HEK293 (cell line): ENCODE results near the gene AFF1.
A peak's percentile ranks its signal among the peaks of the same experiment; 100 is the strongest.

Source experiments
- CTCF ChIA-PET: fragments of 350-600 bp; formaldehyde crosslinking; extraction: SDS; loops from one replicate; lab custom pipeline; 2021; ENCODE audit warnings: antibody characterized with exemption; lab: Yijun Ruan, JAX
- POLR2A ChIA-PET: fragments of 300-600 bp; formaldehyde crosslinking; extraction: SDS; loops from one replicate; lab custom pipeline; 2020; ENCODE audit warnings: antibody characterized with exemption, inconsistent platforms; lab: Yijun Ruan, JAX
- H3K27ac ChIP-seq: fragments of 200-500 bp; sonication (Bioruptor generic); 2 replicates; pipeline ENCODE4 v1.5.1; 2014; ENCODE audit warnings: low read depth, low read length, control low read depth, inconsistent platforms; ENCODE audit errors: extremely low read depth
- H3K36me3 ChIP-seq, 2 experiments: fragments of 200-500 bp in 1 of 2; sonication (Bioruptor generic) in 1 of 2; 1 replicate in 1 of 2; 2 replicates in 1 of 2; pipeline ENCODE4 v1.5.1; 2014 to 2017; ENCODE audit warnings: inconsistent platforms in 2 of 2, low read length in 2 of 2; ENCODE audit not compliant: control insufficient read depth in 2 of 2, insufficient read depth in 1 of 2
- H3K4me1 ChIP-seq: fragments of 200-500 bp; sonication (Bioruptor generic); 2 replicates; pipeline ENCODE4 v1.5.1; 2014; ENCODE audit warnings: mild to moderate bottlenecking, low read length, inconsistent platforms; ENCODE audit not compliant: control insufficient read depth, insufficient read depth
- H3K4me3 ChIP-seq: 2 replicates; pipeline ENCODE4 v1.5.1; 2011; ENCODE audit warnings: low read depth, mild to moderate bottlenecking, control low read depth, low read length, moderate library complexity
- H3K9me3 ChIP-seq: fragments of 200-500 bp; sonication (Bioruptor generic); 2 replicates; pipeline ENCODE4 v1.5.1; 2014; ENCODE audit warnings: low read depth, low read length, inconsistent platforms; ENCODE audit not compliant: control insufficient read depth, insufficient read depth
- BCL11B ChIP-seq: fragments of 450-650 bp; formaldehyde crosslinking; IDR thresholded peaks from 2 replicates; pipeline ENCODE4 v1.5.1; 2016; ENCODE audit warnings: low read depth, missing biosample characterization, missing genetic modification characterization
- HOXC10 ChIP-seq: sonication (generic); formaldehyde crosslinking; IDR thresholded peaks from 2 replicates; pipeline ENCODE4 v1.8.1; 2023; ENCODE audit warnings: mild to moderate bottlenecking, missing genetic modification reagents
- TRIM28 ChIP-seq: IDR thresholded peaks from 2 replicates; pipeline ENCODE4 v1.6.1; 2011; ENCODE audit warnings: low read length, control low read depth, borderline replicate concordance
- ZBTB17 ChIP-seq: fragments of 450-650 bp; formaldehyde crosslinking; IDR thresholded peaks from 2 replicates; pipeline ENCODE4 v1.5.1; 2016; ENCODE audit warnings: missing biosample characterization, missing genetic modification characterization
- ZBTB21 ChIP-seq: fragments of 450-650 bp; formaldehyde crosslinking; IDR thresholded peaks from 2 replicates; pipeline ENCODE4 v1.5.1; 2017; ENCODE audit warnings: missing biosample characterization, missing genetic modification characterization
- ZBTB7A ChIP-seq: fragments of 450-650 bp; formaldehyde crosslinking; IDR thresholded peaks from 2 replicates; pipeline ENCODE4 v1.5.1; 2016; ENCODE audit warnings: low read depth, missing biosample characterization, missing genetic modification characterization
- ZEB2 ChIP-seq: fragments of 450-650 bp; formaldehyde crosslinking; IDR thresholded peaks from 2 replicates; pipeline ENCODE4 v1.5.1; 2016; ENCODE audit warnings: missing biosample characterization, missing genetic modification characterization
- ZNF132 ChIP-seq: fragments of 450-650 bp; formaldehyde crosslinking; IDR thresholded peaks from 2 replicates; pipeline ENCODE4 v1.5.1; 2017; ENCODE audit warnings: missing biosample characterization, missing genetic modification characterization, borderline replicate concordance
- ZNF140 ChIP-seq: fragments of 450-650 bp; formaldehyde crosslinking; IDR thresholded peaks from 2 replicates; pipeline ENCODE4 v1.5.1; 2016; ENCODE audit warnings: missing biosample characterization, missing genetic modification characterization
- ZNF175 ChIP-seq: fragments of 450-650 bp; formaldehyde crosslinking; IDR thresholded peaks from 2 replicates; pipeline ENCODE4 v1.5.1; 2016; ENCODE audit warnings: missing biosample characterization, missing genetic modification characterization
- ZNF19 ChIP-seq: fragments of 450-650 bp; formaldehyde crosslinking; IDR thresholded peaks from 2 replicates; pipeline ENCODE4; 2016; ENCODE audit warnings: missing biosample characterization, missing genetic modification characterization, low read depth
- ZNF211 ChIP-seq: fragments of 450-650 bp; formaldehyde crosslinking; IDR thresholded peaks from 2 replicates; pipeline ENCODE4 v1.5.1; 2016; ENCODE audit warnings: low read depth, missing biosample characterization, missing genetic modification characterization
- ZNF23 ChIP-seq: fragments of 450-650 bp; formaldehyde crosslinking; IDR thresholded peaks from 2 replicates; pipeline ENCODE4 v1.5.1; 2016; ENCODE audit warnings: missing biosample characterization, missing genetic modification characterization, borderline replicate concordance
- ZNF350 ChIP-seq: fragments of 450-650 bp; formaldehyde crosslinking; IDR thresholded peaks from 2 replicates; pipeline ENCODE4 v1.5.0; 2017; ENCODE audit warnings: missing biosample characterization, mild to moderate bottlenecking, missing genetic modification characterization
- ZNF37A ChIP-seq: fragments of 450-650 bp; IDR thresholded peaks from 2 replicates; pipeline ENCODE4 v1.5.1; 2018; ENCODE audit warnings: missing biosample characterization, missing genetic modification characterization
- ZNF514 ChIP-seq: fragments of 450-650 bp; formaldehyde crosslinking; IDR thresholded peaks from 2 replicates; pipeline ENCODE4 v1.5.1; 2016; ENCODE audit warnings: missing biosample characterization, missing genetic modification characterization
- ZNF530 ChIP-seq: fragments of 450-650 bp; formaldehyde crosslinking; IDR thresholded peaks from 2 replicates; pipeline ENCODE4 v1.5.1; 2016; ENCODE audit warnings: low read depth, missing biosample characterization, missing genetic modification characterization
- ZNF555 ChIP-seq: fragments of 450-650 bp; formaldehyde crosslinking; conservative IDR thresholded peaks from 2 replicates; pipeline ENCODE4 v1.5.1; 2017; ENCODE audit warnings: missing biosample characterization, mild to moderate bottlenecking, missing genetic modification characterization, inconsistent platforms
- ZNF658 ChIP-seq: fragments of 450-650 bp; formaldehyde crosslinking; IDR thresholded peaks from 2 replicates; pipeline ENCODE4; 2016; ENCODE audit warnings: missing biosample characterization, missing genetic modification characterization
- ZNF76 ChIP-seq: fragments of 450-650 bp; formaldehyde crosslinking; IDR thresholded peaks from 2 replicates; pipeline ENCODE4; 2016; ENCODE audit warnings: low read depth, missing biosample characterization, missing genetic modification characterization, borderline replicate concordance
- TF ChIP-seq, protein P1 (sequence below): fragments of 450-650 bp; formaldehyde crosslinking; IDR thresholded peaks from 2 replicates; pipeline ENCODE4 v1.5.1; 2016; ENCODE audit warnings: missing biosample characterization, missing genetic modification characterization, low read depth
- TF ChIP-seq, protein P2 (sequence below): fragments of 450-650 bp; formaldehyde crosslinking; IDR thresholded peaks from 2 replicates; pipeline ENCODE4 v1.5.1; 2016; ENCODE audit warnings: missing biosample characterization, missing genetic modification characterization
- TF ChIP-seq, protein P3 (sequence below): sonication (generic); formaldehyde crosslinking; IDR thresholded peaks from 2 replicates; pipeline ENCODE4 v1.8.1; 2022; ENCODE audit warnings: mild to moderate bottlenecking, moderate library complexity, missing genetic modification reagents
- TF ChIP-seq, protein P4 (sequence below): fragments of 450-650 bp; formaldehyde crosslinking; IDR thresholded peaks from 2 replicates; pipeline ENCODE4 v1.5.1; 2016; ENCODE audit warnings: missing biosample characterization, missing genetic modification characterization
- TF ChIP-seq, protein P5 (sequence below): fragments of 450-650 bp; formaldehyde crosslinking; conservative IDR thresholded peaks from 2 replicates; pipeline ENCODE4 v1.5.1; 2016; ENCODE audit warnings: low read depth, missing biosample characterization, missing genetic modification characterization

The AFF1 gene

DNA sequence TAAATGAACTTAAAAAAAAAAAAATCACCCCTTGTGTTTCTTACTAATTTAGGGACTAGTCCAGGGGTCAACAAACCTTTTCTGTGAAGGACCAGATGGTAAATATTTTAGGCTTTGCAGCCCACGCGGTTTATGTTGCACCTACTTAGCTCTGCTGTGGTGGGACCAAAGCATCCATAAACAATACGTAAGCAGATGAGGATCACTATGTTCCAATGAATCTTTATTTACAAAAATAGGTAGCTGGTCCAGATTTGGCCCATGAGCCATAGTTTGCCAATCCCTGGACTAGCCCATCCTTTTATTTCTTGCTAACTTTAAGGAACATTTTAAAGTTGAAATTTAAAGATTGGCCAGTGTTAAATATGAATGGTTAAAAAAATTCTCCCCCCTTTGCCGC is 95.3 kb downstream of the AFF1 start:
- H3K4me1 ChIP-seq, result peaks cover 13% of the 10 kb centered on the region
- no peaks in the 10 kb centered on the region for H3K36me3 ChIP-seq
- POLR2A ChIA-PET, result no interaction called here
- TF ChIP-seq ZNF132 (tag by site-specific recombination) (no peak), ZNF19 (tag by site-specific recombination) (no peak), ZNF175 (tag by site-specific recombination) (no peak)
- H3K9me3 ChIP-seq, result no peaks in the 10 kb centered on the region
- H3K4me3 ChIP-seq, result no peak overlapping the region
- no peak overlapping the region for H3K27ac ChIP-seq
- CTCF ChIA-PET, result interaction anchor here (0.6 kb wide), 1 partner anchor 107 kb away, joined by 4 read pairs; no protein-coding TSS in a partner anchor

DNA sequence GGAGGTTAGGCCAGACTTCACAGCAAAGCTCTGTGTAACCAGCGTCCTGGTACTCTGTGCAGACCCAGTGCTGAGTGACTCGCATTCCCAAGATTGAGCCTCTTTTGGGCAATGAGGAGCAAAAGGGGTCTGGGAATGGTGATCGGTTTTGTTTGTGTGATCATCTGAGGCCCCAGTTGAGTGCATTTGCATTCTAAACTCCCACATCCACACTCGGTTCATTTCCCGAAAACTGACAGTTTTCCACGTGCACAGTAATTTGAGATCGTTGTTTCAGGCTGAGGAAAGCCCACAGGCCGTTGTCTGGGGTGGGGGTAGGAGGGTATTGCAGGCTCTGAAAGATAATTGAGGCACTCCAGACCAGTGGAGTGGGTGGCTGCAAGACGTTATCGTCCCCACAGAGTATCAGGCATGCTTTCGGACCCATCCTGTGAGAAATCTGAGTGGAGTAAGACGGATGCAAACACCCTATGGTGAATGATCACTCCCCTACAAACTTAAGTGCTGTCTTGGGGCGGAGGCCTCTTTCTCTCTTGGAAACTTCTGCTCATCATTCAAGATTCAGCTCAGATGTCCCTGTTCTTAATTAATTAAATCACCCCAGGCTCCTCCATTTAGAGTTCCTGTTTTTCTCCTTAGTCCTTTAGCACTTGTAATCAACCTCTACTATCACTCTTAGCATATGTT is 96.1 kb downstream of the AFF1 start:
- H3K4me3 ChIP-seq, result no peak overlapping the region
- peaks cover 16% of the 10 kb centered on the region for H3K4me1 ChIP-seq
- H3K36me3 ChIP-seq, result no peaks in the 10 kb centered on the region
- ChIA-PET POLR2A (no interaction called here), CTCF (interaction anchor here (0.5 to 0.7 kb wide), 3 partner anchors 45 to 949 kb away, joined by 3 to 4 read pairs (median 3); no protein-coding TSS in a partner anchor)
- no peaks in the 10 kb centered on the region for H3K9me3 ChIP-seq
- no peak overlapping the region for H3K27ac ChIP-seq
- TF ChIP-seq ZNF37A (tag by site-specific recombination) (no peak), ZNF76 (tag by site-specific recombination) (no peak), ZNF658 (no peak), ZNF555 (tag by site-specific recombination) (no peak), ZEB2 (tag by site-specific recombination) (peak; percentile 37; the same call in 1 of the 2 replicates), ZNF175 (tag by site-specific recombination) (no peak), ZNF211 (tag by site-specific recombination) (no peak), TRIM28 (peak; percentile 58; the same call in 1 of the 2 replicates), ZBTB17 (peak; percentile 86), ZBTB21 (no peak), HOXC10 (CRISPR knock-in tag) (no peak), ZNF514 (no peak), ZNF350 (no peak), ZNF140 (tag by site-specific recombination) (no peak), ZBTB7A (tag by site-specific recombination) (no peak), BCL11B (tag by site-specific recombination) (no peak), ZNF23 (tag by site-specific recombination) (no peak), ZNF530 (tag by site-specific recombination) (no peak)
- TF ChIP-seq, protein P1, sequence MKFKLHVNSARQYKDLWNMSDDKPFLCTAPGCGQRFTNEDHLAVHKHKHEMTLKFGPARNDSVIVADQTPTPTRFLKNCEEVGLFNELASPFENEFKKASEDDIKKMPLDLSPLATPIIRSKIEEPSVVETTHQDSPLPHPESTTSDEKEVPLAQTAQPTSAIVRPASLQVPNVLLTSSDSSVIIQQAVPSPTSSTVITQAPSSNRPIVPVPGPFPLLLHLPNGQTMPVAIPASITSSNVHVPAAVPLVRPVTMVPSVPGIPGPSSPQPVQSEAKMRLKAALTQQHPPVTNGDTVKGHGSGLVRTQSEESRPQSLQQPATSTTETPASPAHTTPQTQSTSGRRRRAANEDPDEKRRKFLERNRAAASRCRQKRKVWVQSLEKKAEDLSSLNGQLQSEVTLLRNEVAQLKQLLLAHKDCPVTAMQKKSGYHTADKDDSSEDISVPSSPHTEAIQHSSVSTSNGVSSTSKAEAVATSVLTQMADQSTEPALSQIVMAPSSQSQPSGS (tag by site-specific recombination), result no peak
- TF ChIP-seq, protein P2, sequence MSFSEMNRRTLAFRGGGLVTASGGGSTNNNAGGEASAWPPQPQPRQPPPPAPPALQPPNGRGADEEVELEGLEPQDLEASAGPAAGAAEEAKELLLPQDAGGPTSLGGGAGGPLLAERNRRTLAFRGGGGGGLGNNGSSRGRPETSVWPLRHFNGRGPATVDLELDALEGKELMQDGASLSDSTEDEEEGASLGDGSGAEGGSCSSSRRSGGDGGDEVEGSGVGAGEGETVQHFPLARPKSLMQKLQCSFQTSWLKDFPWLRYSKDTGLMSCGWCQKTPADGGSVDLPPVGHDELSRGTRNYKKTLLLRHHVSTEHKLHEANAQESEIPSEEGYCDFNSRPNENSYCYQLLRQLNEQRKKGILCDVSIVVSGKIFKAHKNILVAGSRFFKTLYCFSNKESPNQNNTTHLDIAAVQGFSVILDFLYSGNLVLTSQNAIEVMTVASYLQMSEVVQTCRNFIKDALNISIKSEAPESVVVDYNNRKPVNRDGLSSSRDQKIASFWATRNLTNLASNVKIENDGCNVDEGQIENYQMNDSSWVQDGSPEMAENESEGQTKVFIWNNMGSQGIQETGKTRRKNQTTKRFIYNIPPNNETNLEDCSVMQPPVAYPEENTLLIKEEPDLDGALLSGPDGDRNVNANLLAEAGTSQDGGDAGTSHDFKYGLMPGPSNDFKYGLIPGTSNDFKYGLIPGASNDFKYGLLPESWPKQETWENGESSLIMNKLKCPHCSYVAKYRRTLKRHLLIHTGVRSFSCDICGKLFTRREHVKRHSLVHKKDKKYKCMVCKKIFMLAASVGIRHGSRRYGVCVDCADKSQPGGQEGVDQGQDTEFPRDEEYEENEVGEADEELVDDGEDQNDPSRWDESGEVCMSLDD (tag by site-specific recombination), result no peak
- TF ChIP-seq, protein P3, sequence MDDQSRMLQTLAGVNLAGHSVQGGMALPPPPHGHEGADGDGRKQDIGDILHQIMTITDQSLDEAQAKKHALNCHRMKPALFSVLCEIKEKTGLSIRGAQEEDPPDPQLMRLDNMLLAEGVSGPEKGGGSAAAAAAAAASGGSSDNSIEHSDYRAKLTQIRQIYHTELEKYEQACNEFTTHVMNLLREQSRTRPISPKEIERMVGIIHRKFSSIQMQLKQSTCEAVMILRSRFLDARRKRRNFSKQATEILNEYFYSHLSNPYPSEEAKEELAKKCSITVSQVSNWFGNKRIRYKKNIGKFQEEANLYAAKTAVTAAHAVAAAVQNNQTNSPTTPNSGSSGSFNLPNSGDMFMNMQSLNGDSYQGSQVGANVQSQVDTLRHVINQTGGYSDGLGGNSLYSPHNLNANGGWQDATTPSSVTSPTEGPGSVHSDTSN (CRISPR knock-in tag), result no peak
- TF ChIP-seq, protein P4, sequence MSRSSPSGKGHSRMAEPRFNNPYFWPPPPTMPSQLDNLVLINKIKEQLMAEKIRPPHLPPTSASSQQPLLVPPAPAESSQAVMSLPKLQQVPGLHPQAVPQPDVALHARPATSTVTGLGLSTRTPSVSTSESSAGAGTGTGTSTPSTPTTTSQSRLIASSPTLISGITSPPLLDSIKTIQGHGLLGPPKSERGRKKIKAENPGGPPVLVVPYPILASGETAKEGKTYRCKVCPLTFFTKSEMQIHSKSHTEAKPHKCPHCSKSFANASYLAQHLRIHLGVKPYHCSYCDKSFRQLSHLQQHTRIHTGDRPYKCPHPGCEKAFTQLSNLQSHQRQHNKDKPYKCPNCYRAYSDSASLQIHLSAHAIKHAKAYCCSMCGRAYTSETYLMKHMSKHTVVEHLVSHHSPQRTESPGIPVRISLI (tag by site-specific recombination), result no peak
- TF ChIP-seq, protein P5, sequence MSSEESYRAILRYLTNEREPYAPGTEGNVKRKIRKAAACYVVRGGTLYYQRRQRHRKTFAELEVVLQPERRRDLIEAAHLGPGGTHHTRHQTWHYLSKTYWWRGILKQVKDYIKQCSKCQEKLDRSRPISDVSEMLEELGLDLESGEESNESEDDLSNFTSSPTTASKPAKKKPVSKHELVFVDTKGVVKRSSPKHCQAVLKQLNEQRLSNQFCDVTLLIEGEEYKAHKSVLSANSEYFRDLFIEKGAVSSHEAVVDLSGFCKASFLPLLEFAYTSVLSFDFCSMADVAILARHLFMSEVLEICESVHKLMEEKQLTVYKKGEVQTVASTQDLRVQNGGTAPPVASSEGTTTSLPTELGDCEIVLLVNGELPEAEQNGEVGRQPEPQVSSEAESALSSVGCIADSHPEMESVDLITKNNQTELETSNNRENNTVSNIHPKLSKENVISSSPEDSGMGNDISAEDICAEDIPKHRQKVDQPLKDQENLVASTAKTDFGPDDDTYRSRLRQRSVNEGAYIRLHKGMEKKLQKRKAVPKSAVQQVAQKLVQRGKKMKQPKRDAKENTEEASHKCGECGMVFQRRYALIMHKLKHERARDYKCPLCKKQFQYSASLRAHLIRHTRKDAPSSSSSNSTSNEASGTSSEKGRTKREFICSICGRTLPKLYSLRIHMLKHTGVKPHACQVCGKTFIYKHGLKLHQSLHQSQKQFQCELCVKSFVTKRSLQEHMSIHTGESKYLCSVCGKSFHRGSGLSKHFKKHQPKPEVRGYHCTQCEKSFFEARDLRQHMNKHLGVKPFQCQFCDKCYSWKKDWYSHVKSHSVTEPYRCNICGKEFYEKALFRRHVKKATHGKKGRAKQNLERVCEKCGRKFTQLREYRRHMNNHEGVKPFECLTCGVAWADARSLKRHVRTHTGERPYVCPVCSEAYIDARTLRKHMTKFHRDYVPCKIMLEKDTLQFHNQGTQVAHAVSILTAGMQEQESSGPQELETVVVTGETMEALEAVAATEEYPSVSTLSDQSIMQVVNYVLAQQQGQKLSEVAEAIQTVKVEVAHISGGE (tag by site-specific recombination), result no peak
